Activated CD8-positive, alpha-beta T cell treated with anti-CD3 and anti-CD28 coated beads for 36 hours (primary cell): ENCODE measurements around the gene AMOTL1. TPM values are rescaled to one million over a fixed set of nuclear protein-coding genes. Genes with fewer than 3 reads are reported as not detected.
A peak's percentile ranks its signal among the peaks of the same experiment; 100 is the strongest.

ENCODE experiments used
- ATAC-seq: fragments of 200-7000 bp; cut with Tn5 transposase; one replicate; pipeline ENCODE4 v1.10.0; 2021; ENCODE audit warnings: mild to moderate bottlenecking, moderate library complexity
- CTCF ChIA-PET: fragments of 350-600 bp; sonication (Branson Sonifier 250); formaldehyde crosslinking; loops from one replicate; lab custom pipeline; 2021; ENCODE audit warnings: antibody characterized with exemption; lab: Charles Lee
- POLR2A ChIA-PET: fragments of 350-600 bp; sonication (Branson Sonifier 250); formaldehyde crosslinking; loops from one replicate; lab custom pipeline; 2021; ENCODE audit warnings: antibody characterized with exemption; lab: Charles Lee
- DNase-seq: peaks from one replicate; pipeline ENCODE4 v3.0.0-alpha.2; 2020
- H3K27ac Mint-ChIP-seq: one replicate; pipeline ENCODE4 v1.8.0; 2021; ENCODE audit warnings: mild to moderate bottlenecking, mixed read lengths
- H3K27me3 Mint-ChIP-seq: one replicate; pipeline ENCODE4 v1.8.0; 2021; ENCODE audit warnings: mixed read lengths
- H3K36me3 Mint-ChIP-seq: one replicate; pipeline ENCODE4 v1.8.0; 2021; ENCODE audit warnings: low read depth, mixed read lengths
- H3K4me1 Mint-ChIP-seq: one replicate; pipeline ENCODE4 v1.8.0; 2021; ENCODE audit warnings: low read depth, mixed read lengths
- H3K4me3 Mint-ChIP-seq: one replicate; pipeline ENCODE4 v1.8.0; 2021; ENCODE audit warnings: mild to moderate bottlenecking, moderate library complexity, mixed read lengths
- H3K9me3 Mint-ChIP-seq: one replicate; pipeline ENCODE4 v1.8.0; 2021; ENCODE audit warnings: mixed read lengths
- CTCF ChIP-seq: fragments of 200-600 bp; IDR thresholded peaks from one replicate; pipeline ENCODE4 v1.8.0; 2022; ENCODE audit warnings: antibody characterized with exemption, mild to moderate bottlenecking
- intact Hi-C: fragments of 100-400 bp; cut with micrococcal nuclease; formaldehyde crosslinking; loops from one replicate; pipeline ENCODE4 v1.10.0; 2022
- total RNA-seq, 2 experiments: library from RNA; stranded (reverse); gene quantifications; one replicate each; pipeline ENCODE4 v1.2.3, GENCODE V29; 2021

Gene AMOTL1
- 1 to 10 TPM; 1.5 to 1.7 TPM for total RNA-seq

GRCh38 chr11:94767701-94768601 lies at the start of gene AMOTL1:
Gene AMOTL1 (plus strand): TSS chr11:94768356. CDS start chr11:94768512, 156 bp downstream.
- H3K4me1 Mint-ChIP-seq: peaks cover 10% of the 10 kb centered on the region
- DNase-seq (peak; percentile 69), ATAC-seq (peak; percentile 90)
- intact Hi-C loops: loop anchor here (10.0 kb wide), 2 partner anchors 143 to 253 kb away; partner anchors contain the start of gene C11orf97
- TF ChIP-seq CTCF: no peak
- H3K9me3 Mint-ChIP-seq: no peaks in the 10 kb centered on the region
- H3K27ac Mint-ChIP-seq: no peak within 1 kb of the TSS
- H3K27me3 Mint-ChIP-seq: peaks cover 35% of the 10 kb centered on the region
- POLR2A ChIA-PET: no interaction called here
- H3K4me3 Mint-ChIP-seq: peak within 1 kb of the TSS; percentile 69
- H3K36me3 Mint-ChIP-seq: no peaks in the 10 kb centered on the region
- CTCF ChIA-PET: no interaction called here

GRCh38 chr11:94719876-94720275 lies 48.3 kb upstream of the AMOTL1 start:
- H3K9me3 Mint-ChIP-seq: no peaks in the 10 kb centered on the region
- no peak for DNase-seq
- no peak overlapping the region for H3K4me3 Mint-ChIP-seq
- TF ChIP-seq CTCF: no peak
- ATAC-seq: no peak
- H3K27ac Mint-ChIP-seq: no peak overlapping the region
- ChIA-PET POLR2A (no interaction called here), CTCF (no interaction called here)
- no peaks in the 10 kb centered on the region for H3K36me3 Mint-ChIP-seq
- intact Hi-C loops: no loop called here
- H3K4me1 Mint-ChIP-seq: no peaks in the 10 kb centered on the region
- H3K27me3 Mint-ChIP-seq: peaks cover 21% of the 10 kb centered on the region

- POLR2A ChIA-PET: no interaction called here
- Mint-ChIP-seq H3K27ac (no peak overlapping the region), H3K27me3 (peaks cover 7% of the 10 kb centered on the region), H3K9me3 (no peaks in the 10 kb centered on the region), H3K36me3 (no peaks in the 10 kb centered on the region), H3K4me3 (no peak overlapping the region), H3K4me1 (no peaks in the 10 kb centered on the region)
- DNase-seq (no peak), ATAC-seq (no peak)
- CTCF ChIA-PET: no interaction called here
- no peak for TF ChIP-seq CTCF
- intact Hi-C loops: no loop called here
These were observed 46.4 kb upstream of the AMOTL1 start for GRCh38 chr11:94721565-94722292.

- CTCF ChIA-PET: no interaction called here
- no peak for DNase-seq
- no peaks in the 10 kb centered on the region for H3K36me3 Mint-ChIP-seq
- H3K27ac Mint-ChIP-seq: no peak overlapping the region
- peaks cover 7% of the 10 kb centered on the region for H3K27me3 Mint-ChIP-seq
- intact Hi-C loops: no loop called here
- H3K9me3 Mint-ChIP-seq: no peaks in the 10 kb centered on the region
- H3K4me1 Mint-ChIP-seq: no peaks in the 10 kb centered on the region
- no peak for TF ChIP-seq CTCF
- POLR2A ChIA-PET: no interaction called here
- no peak overlapping the region for H3K4me3 Mint-ChIP-seq
- no peak for ATAC-seq
These were observed 45.4 kb upstream of the AMOTL1 start for GRCh38 chr11:94722735-94723134.

- DNase-seq (no peak), ATAC-seq (no peak)
- no peak overlapping the region for H3K4me3 Mint-ChIP-seq
- H3K9me3 Mint-ChIP-seq: no peaks in the 10 kb centered on the region
- POLR2A ChIA-PET: no interaction called here
- peaks cover 6% of the 10 kb centered on the region for H3K27me3 Mint-ChIP-seq
- H3K27ac Mint-ChIP-seq: no peak overlapping the region
- CTCF ChIA-PET: interaction anchor here (1.0 kb wide), 1 partner anchor 20 kb away, joined by 3 read pairs; no protein-coding TSS in a partner anchor
- intact Hi-C loops: no loop called here
- H3K4me1 Mint-ChIP-seq: no peaks in the 10 kb centered on the region
- no peaks in the 10 kb centered on the region for H3K36me3 Mint-ChIP-seq
- no peak for TF ChIP-seq CTCF
These were observed 43.1 kb upstream of the AMOTL1 start for GRCh38 chr11:94725097-94725496.
